SK-N-MC (cell line): ENCODE measurements around the gene TBC1D22A.

Source experiments
- EZH2 ChIP-seq: fragments of 200-600 bp; sonication (generic); IDR thresholded peaks from one replicate; pipeline ENCODE4 v1.6.1; 2017; ENCODE audit warnings: antibody characterized with exemption
- POLR2AphosphoS5 ChIP-seq: IDR thresholded peaks from 2 replicates; pipeline ENCODE4 v1.6.1; 2012; ENCODE audit warnings: mild to moderate bottlenecking, low read depth, low read length, borderline replicate concordance

GRCh38 chr22:47086596-47087248, 324.3 kb downstream of the TBC1D22A start:
- TF ChIP-seq EZH2 = no peak
- TF ChIP-seq POLR2AphosphoS5 = no peak
